NCI-H1694 (cell line): ENCODE data around the gene EPS8L3.
"Not testable (repeated sequence)": the region's sequence is repeated elsewhere in the genome, so short reads cannot be mapped to it uniquely, and the experiment has no call there.

Experiments used
- DNase-seq: peaks from one replicate; lab custom pipeline; 2025; lab: John Stamatoyannopoulos, UW

Gene EPS8L3

DNA sequence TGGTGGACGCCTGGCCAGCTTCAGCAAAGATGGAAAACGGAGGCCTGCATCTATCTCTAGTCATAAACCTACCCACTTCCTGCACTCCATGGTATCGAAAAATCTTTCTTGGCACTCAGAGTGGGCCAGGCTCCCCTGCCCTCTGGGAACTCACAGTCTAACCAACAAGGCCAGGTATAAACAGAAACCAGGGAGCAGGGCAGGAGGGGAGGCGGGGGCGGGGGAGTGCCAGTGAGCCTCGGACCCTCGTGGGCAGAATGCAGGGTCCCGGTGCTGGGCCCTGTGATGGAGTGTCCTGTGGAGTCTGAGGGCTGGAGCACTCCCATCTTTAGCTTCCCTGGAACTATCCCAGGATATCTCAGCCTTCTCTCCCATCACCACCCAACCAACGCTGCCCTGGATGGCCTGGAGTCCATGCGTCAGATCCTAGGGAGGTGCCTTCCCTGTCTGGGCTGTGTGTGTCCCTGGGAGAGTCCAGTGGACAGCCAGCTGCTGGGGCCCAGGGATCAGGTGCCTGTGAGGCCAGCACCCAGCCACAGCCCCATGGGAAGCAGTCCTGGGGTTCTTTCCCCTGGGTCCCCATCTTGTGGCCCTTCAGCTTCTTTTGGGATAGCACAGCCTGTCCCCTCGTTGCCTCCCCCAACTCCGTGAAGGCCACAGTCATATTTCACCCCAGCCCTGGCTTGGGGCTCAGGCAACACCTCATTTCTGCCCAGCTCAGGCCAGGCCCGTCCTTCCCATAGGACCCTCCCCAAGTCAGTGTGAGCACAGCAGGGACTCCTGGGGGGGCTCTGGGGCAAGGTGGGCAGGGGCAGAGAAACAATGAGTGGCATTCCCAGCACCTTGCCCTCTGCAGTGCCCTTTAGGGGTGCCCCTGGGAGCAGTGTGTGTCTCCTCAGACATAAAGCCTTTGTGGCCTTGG is 1.1 kb upstream of the EPS8L3 start:
- DNase-seq, result no peak

- DNase-seq, result no peak
These were observed 690 bp downstream of the EPS8L3 start for GRCh38 chr1:109762821-109763645.

DNA sequence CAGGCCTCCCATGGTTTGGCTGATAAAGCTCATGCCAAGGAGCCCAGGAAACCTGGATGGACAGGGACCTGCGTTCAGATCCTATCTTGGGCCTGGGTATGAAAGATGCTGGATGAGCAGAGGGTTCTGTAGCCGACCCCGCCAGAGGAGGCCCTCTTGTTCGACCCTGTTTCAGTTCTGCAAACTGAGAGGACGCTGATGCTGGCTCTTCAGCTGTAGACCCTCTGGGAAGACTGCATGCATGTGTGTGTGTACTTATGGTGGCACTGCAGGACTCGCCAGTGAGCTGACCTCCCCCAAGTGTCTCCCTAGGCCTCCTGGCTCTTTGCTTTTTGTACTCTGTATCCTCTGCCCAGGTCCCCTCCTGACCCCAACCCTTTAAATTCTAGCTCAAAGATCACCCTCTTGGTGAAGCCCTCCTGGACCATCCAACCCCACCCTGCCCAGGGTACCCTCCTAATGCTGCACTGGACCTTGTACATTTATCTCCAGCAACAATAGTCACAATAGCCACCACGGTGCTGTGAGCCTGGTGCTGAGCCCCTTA is 1.6 kb downstream of the EPS8L3 start:
- no peak for DNase-seq

GRCh38 chr1:109761227-109762038 is 2.3 kb downstream of the EPS8L3 start:
- no peak for DNase-seq

DNA sequence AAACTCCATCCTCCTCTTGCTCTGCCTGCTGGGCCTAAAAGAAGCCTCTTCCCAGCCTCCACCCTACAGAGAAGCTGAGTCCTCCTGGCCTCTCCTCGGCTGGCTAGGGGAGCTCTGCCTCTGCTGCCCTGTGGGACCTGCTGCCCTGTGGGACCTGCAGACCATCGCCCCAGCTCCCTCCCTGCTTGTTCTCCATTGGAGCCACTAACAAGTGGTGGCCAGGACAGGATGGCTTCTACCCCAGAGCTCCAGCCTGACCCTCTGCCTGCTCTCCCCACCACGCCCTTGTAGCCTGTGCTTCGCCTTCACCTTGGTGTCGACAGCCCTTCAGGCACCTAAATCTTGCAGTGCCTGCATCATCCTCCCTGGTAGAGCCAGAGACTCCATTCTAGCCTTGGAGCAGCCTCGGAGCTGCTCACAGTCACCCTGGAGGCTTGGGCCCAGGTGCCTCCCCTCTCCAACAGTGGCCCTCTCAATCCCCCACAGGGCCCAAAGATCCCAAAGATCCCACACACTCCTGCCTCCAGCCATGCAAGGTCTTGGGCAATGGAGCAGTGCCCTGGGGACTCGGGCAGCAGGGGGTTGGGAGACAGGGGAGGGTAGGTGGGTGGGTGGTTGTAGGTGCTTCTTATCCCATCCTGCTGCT is 3.0 kb downstream of the EPS8L3 start:
- DNase-seq, result no peak

DNA sequence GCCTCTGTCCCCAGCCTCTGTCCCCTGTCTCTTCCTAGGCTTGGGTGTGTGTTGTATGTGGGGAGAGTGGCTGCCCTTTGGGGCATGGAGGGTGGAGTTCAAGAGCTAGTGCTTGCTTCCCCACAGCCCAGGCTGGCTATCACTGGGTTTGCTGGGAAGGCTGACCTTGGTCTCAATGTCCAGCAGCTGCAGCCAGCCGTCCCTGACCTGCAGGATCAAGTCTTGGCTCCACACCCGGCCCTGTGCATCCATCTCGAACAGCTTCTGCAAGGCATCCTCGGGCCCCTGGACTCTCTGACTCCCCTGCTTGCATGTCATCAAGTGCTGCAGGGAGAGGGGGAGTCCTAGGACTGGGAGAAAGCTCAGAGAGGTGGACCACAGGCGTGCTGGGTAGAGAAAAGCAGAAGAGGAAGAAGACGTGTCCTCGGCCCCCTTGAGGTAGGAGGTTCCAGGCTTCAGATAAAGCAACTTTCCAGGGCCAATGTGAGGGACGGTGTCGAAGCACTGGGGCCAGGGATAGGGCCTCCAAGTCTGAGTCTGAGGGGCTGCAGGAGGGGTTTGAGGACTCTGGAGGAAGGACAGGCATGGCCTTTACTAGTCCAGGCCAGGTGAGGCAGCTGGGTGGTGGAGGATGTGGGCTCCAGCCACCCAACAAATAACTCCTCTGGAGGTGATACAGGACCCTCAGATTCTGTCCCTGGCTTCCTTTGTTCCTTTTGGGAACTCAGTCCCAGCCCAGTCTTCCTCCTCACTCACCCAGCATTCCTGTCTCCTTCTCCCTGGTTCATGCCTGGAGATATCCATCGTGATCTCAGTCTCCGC is 4.0 kb downstream of the EPS8L3 start:
- DNase-seq, result no peak

DNA sequence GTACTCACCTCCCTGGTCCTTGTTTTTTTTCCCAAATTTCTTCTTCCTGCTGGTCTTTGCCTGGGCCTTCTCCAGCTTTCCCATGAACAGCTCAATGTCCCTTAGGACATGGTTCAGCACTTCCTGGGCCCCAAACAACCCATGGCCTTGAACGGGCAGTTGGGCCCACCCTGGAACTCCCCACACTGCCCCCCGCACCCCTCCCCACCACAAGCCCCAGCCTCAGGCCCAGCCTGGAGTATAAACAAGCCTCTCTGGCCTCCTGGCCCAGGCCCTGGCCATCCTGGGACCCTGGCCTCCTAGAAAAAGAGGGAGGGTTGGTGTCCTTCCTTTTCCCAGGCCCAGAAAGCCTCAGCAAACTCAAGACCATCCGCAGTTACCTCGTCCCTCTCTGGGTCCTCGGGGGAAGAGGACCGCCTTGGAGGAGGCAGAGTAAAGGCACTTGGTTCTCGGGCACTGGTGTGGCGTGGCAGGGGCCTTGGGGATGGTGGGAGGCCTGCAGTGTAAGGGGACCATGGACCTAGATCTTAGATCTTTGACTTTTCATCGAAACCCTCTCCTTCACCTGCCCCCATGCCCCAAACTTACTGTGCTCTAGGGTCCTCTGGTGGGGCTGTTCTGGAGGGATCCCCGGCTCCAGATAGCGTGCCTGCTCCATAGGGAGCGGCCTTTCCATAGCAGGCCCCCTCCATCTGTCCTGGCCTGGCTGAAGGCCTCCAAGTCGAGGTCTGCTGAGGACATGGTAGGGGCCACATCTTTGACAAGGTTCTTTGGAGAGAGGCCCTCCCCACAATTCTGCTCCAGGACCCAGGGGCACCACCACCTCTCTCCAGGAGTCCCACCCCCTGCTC is 5.6 kb downstream of the EPS8L3 start:
- DNase-seq, result no peak

GRCh38 chr1:109756848-109757521 is 6.7 kb downstream of the EPS8L3 start:
- no peak for DNase-seq

- not testable (repeated sequence) for DNase-seq
These were observed 7.4 kb downstream of the EPS8L3 start for GRCh38 chr1:109756325-109756724.

- no peak for DNase-seq
These were observed 9.0 kb downstream of the EPS8L3 start for GRCh38 chr1:109754738-109755137.

- DNase-seq, result no peak
These were observed 12.0 kb downstream of the EPS8L3 start for GRCh38 chr1:109751531-109752260.

DNA sequence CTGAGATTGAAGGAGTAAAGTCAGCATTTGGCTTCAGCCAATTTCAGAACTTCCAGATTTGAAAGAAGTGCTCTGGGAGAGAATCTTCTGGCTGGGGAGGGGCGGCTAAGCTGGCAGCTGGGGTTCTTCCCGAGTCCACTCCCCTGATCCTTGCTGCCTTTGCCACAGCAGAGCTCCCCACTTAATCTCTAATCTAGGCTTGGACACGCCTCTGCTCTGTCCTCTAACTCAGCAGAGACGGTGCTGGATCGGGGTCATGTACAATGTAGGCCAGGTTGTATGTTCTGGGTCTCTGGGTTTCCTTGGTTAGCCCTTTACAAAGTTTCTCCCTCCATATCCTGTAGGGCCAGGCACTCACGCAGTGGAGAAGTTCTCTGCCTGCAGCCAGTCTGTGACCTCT is 12.8 kb downstream of the EPS8L3 start:
- no peak for DNase-seq

DNA sequence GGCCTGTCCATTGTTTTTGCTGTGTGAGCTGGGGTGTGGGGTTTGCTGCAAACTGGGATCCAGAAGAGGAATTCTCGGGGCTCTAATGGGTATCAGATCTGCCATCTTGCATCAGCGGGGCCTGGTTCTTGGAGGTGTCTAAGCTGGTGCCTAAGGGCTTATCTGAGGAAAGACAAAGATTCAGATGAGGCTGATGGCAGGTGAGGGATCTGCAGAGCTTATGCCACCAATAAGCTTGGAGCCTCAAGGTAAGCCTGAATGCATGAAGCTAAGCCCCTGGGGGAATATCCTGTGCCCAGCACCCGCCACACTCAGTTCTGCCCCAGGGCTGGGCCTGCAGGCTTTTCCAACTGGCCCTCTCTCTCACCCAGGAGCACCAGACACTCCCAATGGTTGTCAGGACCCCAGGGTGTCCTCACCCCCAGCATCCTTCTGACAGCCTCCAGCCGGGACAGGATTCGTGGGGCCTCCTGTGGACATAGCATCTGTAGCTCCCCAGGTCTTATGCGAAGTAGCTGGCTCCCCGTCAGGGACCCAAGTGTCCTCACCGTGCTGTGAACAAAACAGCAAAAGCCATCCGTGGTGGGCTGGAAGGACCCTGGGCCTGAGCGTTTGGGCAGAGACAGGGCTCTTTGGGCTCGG is 13.4 kb downstream of the EPS8L3 start:
- no peak for DNase-seq

- no peak for DNase-seq
These were observed 14.5 kb downstream of the EPS8L3 start for GRCh38 chr1:109749221-109749620.

DNA sequence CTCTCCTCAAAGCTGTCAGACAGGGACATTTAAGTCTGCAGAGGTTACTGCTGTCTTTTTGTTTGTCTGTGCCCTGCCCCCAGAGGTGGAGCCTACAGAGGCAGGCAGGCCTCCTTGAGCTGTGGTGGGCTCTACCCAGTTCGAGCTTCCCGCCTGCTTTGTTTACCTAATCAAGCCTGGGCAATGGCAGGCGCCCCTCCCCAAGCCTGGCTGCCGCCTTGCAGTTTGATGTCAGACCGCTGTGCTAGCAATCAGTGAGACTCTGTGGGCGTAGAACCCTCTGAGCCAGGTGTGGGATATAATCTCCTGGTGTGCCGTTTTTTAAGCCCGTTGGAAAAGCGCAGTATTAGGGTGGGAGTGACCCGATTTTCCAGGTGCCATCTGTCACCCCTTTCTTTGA is 15.4 kb downstream of the EPS8L3 start:
- DNase-seq, result not testable (repeated sequence)

- no peak for DNase-seq
These were observed 22.9 kb downstream of the EPS8L3 start, which contains the start of gene GSTM3 for GRCh38 chr1:109740615-109741373. Gene GSTM3 (minus strand): TSS chr1:109741038. CDS start chr1:109740287, 751 bp downstream.
